ENCODE results near the gene ZP3.
"Not testable (repeated sequence)": the region's sequence is repeated elsewhere in the genome, so short reads cannot be mapped to it uniquely, and the experiment has no call there.

The ZP3 gene

DNA sequence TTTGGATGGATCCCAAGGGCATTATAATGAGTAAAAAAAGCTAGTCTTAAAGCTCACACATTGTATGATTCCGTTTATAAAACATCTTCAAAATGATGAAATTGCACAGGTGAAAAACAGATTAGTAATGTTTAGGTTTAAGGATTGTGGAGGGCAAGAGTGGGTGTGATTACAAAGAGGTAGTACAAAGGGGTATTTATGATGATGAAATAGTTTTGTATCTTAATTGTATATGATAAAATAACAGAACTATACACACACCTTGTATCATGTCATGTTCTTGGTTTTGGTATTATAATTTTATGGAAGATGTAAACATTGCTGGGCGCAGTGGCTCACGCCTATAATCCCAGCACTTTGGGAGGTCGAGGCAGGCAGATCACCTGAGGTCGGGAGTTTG is 12.5 kb upstream of the ZP3 start:
- Histone ChIP-seq H3K9me2 (replicated peaks; ENCODE audit: insufficient read depth, low read length) (no peaks in the 10 kb centered on the region), H3K9me3 (replicated peaks; ENCODE audit: insufficient read depth, low read length) (no peaks in the 10 kb centered on the region), H3K4me1 (ENCODE audit: low read length) (no peaks in the 10 kb centered on the region), H4K20me1 (ENCODE audit: insufficient read depth, low read length) (no peaks in the 10 kb centered on the region), H3K9ac (ENCODE audit: low read length) (no peak overlapping the region), H3K4me3 (ENCODE audit: low read length) (no peak overlapping the region), H3F3A (ENCODE audit: insufficient read depth, low read length) (no peaks in the 10 kb centered on the region), H3K27me3 (replicated peaks; ENCODE audit: insufficient read depth, low read length) (no peaks in the 10 kb centered on the region), H2AFZ (ENCODE audit: low read length) (no peak overlapping the region), H3K36me3 (replicated peaks; ENCODE audit: insufficient read depth, low read length) (no peaks in the 10 kb centered on the region), H3K79me2 (ENCODE audit: low read length) (no peaks in the 10 kb centered on the region), H3K4me2 (ENCODE audit: low read depth, low read length) (no peak overlapping the region), H3K27ac (ENCODE audit: low read length) (no peak overlapping the region)
- DNase-seq, result no peak
- TF ChIP-seq CTCF (IDR thresholded peaks at IDR 0.05; ENCODE audit: low read length), result no peak
- TF ChIP-seq EZH2 (optimal IDR thresholded peaks at IDR 0.05; ENCODE audit: low read depth, low read length), result no peak
- no peak for TF ChIP-seq EZH2phosphoT487 (IDR thresholded peaks at IDR 0.05; ENCODE audit: low read length)

- H3F3A ChIP-seq (ENCODE audit: insufficient read depth, low read length); H4K20me1 ChIP-seq (ENCODE audit: insufficient read depth, low read length); H3K9me2 ChIP-seq (replicated peaks; ENCODE audit: insufficient read depth, low read length); H3K79me2 ChIP-seq (ENCODE audit: low read length); H3K4me2 ChIP-seq (ENCODE audit: low read depth, low read length); DNase-seq; H3K9me3 ChIP-seq (replicated peaks; ENCODE audit: insufficient read depth, low read length); H3K36me3 ChIP-seq (replicated peaks; ENCODE audit: insufficient read depth, low read length); H2AFZ ChIP-seq (ENCODE audit: low read length); H3K4me1 ChIP-seq (ENCODE audit: low read length); H3K4me3 ChIP-seq (ENCODE audit: low read length); H3K27ac ChIP-seq (ENCODE audit: low read length); H3K27me3 ChIP-seq (replicated peaks; ENCODE audit: insufficient read depth, low read length); H3K9ac ChIP-seq (ENCODE audit: low read length): not testable (repeated sequence)
Observed at GRCh38 chr7:76417654-76418310, 7.0 kb upstream of the ZP3 start.

- H3K36me3 ChIP-seq (replicated peaks; ENCODE audit: insufficient read depth, low read length); H3K9ac ChIP-seq (ENCODE audit: low read length); H3K27me3 ChIP-seq (replicated peaks; ENCODE audit: insufficient read depth, low read length); H3K4me3 ChIP-seq (ENCODE audit: low read length); H2AFZ ChIP-seq (ENCODE audit: low read length); H3K4me2 ChIP-seq (ENCODE audit: low read depth, low read length); DNase-seq; H3K27ac ChIP-seq (ENCODE audit: low read length); H3K79me2 ChIP-seq (ENCODE audit: low read length); H4K20me1 ChIP-seq (ENCODE audit: insufficient read depth, low read length); H3K9me3 ChIP-seq (replicated peaks; ENCODE audit: insufficient read depth, low read length); H3K9me2 ChIP-seq (replicated peaks; ENCODE audit: insufficient read depth, low read length): not testable (repeated sequence)
- Histone ChIP-seq H3K4me1 (ENCODE audit: low read length) (peaks cover 20% of the 10 kb centered on the region), H3F3A (ENCODE audit: insufficient read depth, low read length) (peaks cover 12% of the 10 kb centered on the region)
Observed at GRCh38 chr7:76421097-76421496, 3.7 kb upstream of the ZP3 start.

DNA sequence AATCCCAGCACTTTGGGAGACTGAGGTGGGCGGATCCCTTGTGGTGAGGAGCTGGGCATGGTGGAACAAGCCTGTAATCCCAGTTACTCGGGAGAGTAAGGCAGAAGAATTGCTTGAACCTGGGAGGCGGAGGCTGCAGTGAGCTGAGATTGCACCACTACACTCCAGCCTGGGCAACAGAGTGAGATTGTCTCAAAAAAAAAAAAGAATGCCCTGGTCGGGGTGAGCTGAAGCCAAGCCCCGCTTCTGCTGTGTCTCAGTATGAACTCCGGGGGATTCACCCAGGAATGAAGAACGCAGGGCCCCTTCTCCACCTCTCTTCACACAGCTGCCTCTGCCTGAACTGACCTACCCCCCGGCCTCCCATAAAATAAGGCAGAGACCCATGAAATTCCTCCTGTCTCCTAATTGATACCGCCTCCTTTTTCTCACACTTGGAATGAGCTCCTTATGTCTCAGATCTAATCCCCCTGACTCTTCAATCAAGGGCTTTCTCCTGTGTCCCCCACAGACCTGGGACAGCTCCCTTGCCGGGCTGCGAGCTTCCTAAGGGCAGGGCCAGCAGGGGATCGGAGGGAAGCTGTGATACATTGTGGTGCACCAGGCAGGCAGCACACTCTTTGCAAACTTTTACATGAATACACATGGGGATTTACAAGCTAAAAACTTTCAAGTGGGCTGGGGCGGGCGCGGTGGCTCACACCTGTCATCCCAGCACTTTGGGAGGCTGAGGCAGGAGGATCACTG is 911 bp upstream of the ZP3 start:
- Histone ChIP-seq H3K4me3 (ENCODE audit: low read length) (no peak overlapping the region), H3K79me2 (ENCODE audit: low read length) (no peaks in the 10 kb centered on the region), H3K4me1 (ENCODE audit: low read length) (peaks cover 20% of the 10 kb centered on the region), H3K9me3 (replicated peaks; ENCODE audit: insufficient read depth, low read length) (no peaks in the 10 kb centered on the region), H3F3A (ENCODE audit: insufficient read depth, low read length) (peaks cover 12% of the 10 kb centered on the region), H3K27ac (ENCODE audit: low read length) (peak overlapping the region; percentile 38; the same call in 1 of the 2 replicates), H3K4me2 (ENCODE audit: low read depth, low read length) (no peak overlapping the region), H3K9ac (ENCODE audit: low read length) (no peak overlapping the region), H3K36me3 (replicated peaks; ENCODE audit: insufficient read depth, low read length) (no peaks in the 10 kb centered on the region), H2AFZ (ENCODE audit: low read length) (0 out of 2 replicates have a peak overlapping the region, but pooled peaks have one; percentile 15), H3K27me3 (replicated peaks; ENCODE audit: insufficient read depth, low read length) (no peaks in the 10 kb centered on the region), H4K20me1 (ENCODE audit: insufficient read depth, low read length) (no peaks in the 10 kb centered on the region), H3K9me2 (replicated peaks; ENCODE audit: insufficient read depth, low read length) (no peaks in the 10 kb centered on the region)
- no peak for DNase-seq
- TF ChIP-seq EZH2phosphoT487 (IDR thresholded peaks at IDR 0.05; ENCODE audit: low read length) (no peak), CTCF (IDR thresholded peaks at IDR 0.05; ENCODE audit: low read length) (no peak), EZH2 (optimal IDR thresholded peaks at IDR 0.05; ENCODE audit: low read depth, low read length) (no peak)

Data from MM.1S (cell line).